Activated CD8-positive, alpha-beta T cell treated with anti-CD3 and anti-CD28 coated beads for 36 hours (primary cell): ENCODE measurements around the gene HIPK1. TPM values are rescaled to one million over a fixed set of nuclear protein-coding genes. Genes with fewer than 3 reads are reported as not detected.

Experiments used
- ATAC-seq: fragments of 200-7000 bp; cut with Tn5 transposase; one replicate; pipeline ENCODE4 v1.10.0; 2021; ENCODE audit warnings: mild to moderate bottlenecking, moderate library complexity
- CTCF ChIA-PET: fragments of 350-600 bp; sonication (Branson Sonifier 250); formaldehyde crosslinking; loops from one replicate; lab custom pipeline; 2021; ENCODE audit warnings: antibody characterized with exemption; lab: Charles Lee
- POLR2A ChIA-PET: fragments of 350-600 bp; sonication (Branson Sonifier 250); formaldehyde crosslinking; loops from one replicate; lab custom pipeline; 2021; ENCODE audit warnings: antibody characterized with exemption; lab: Charles Lee
- DNase-seq: peaks from one replicate; pipeline ENCODE4 v3.0.0-alpha.2; 2020
- H3K27ac Mint-ChIP-seq: one replicate; pipeline ENCODE4 v1.8.0; 2021; ENCODE audit warnings: mild to moderate bottlenecking, mixed read lengths
- H3K27me3 Mint-ChIP-seq: one replicate; pipeline ENCODE4 v1.8.0; 2021; ENCODE audit warnings: mixed read lengths
- H3K36me3 Mint-ChIP-seq: one replicate; pipeline ENCODE4 v1.8.0; 2021; ENCODE audit warnings: low read depth, mixed read lengths
- H3K4me1 Mint-ChIP-seq: one replicate; pipeline ENCODE4 v1.8.0; 2021; ENCODE audit warnings: low read depth, mixed read lengths
- H3K4me3 Mint-ChIP-seq: one replicate; pipeline ENCODE4 v1.8.0; 2021; ENCODE audit warnings: mild to moderate bottlenecking, moderate library complexity, mixed read lengths
- H3K9me3 Mint-ChIP-seq: one replicate; pipeline ENCODE4 v1.8.0; 2021; ENCODE audit warnings: mixed read lengths
- CTCF ChIP-seq: fragments of 200-600 bp; IDR thresholded peaks from one replicate; pipeline ENCODE4 v1.8.0; 2022; ENCODE audit warnings: antibody characterized with exemption, mild to moderate bottlenecking
- intact Hi-C: fragments of 100-400 bp; cut with micrococcal nuclease; formaldehyde crosslinking; loops from one replicate; pipeline ENCODE4 v1.10.0; 2022
- total RNA-seq, 2 experiments: library from RNA; stranded (reverse); gene quantifications; one replicate each; pipeline ENCODE4 v1.2.3, GENCODE V29; 2021

The HIPK1 gene
- total RNA-seq, 2 experiments from 2014 or later, result 42.8 to 45.1 TPM

GRCh38 chr1:113991467-113991997 is 62.4 kb downstream of the HIPK1 start:
- ATAC-seq, result no peak
- Mint-ChIP-seq H3K27ac (no peak overlapping the region), H3K36me3 (peaks cover 6% of the 10 kb centered on the region), H3K4me1 (no peaks in the 10 kb centered on the region), H3K4me3 (no peak overlapping the region), H3K27me3 (no peaks in the 10 kb centered on the region), H3K9me3 (peaks cover 19% of the 10 kb centered on the region)
- intact Hi-C loops, result no loop called here
- DNase-seq, result no peak
- ChIA-PET CTCF (no interaction called here), POLR2A (no interaction called here)
- no peak for TF ChIP-seq CTCF

DNA sequence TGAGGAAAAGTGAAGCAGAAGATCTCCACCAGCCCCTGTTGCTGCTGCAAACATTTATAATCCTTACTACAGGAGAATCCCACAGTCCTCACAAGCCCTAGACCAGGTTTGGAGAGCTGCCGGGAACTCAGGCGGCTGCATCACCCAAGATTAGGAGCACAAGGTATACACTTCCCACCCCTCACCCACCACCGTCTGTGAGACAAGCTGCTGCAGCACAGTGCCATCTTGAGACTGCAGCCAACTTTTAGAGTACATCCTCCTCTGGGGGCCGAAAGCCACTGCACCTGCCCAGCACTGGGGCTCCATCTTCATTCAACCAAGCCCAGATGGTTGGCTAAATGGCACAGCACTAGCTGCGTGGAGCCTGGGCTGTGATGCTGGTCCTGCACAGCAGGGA is 63.9 kb downstream of the HIPK1 start:
- H3K36me3 Mint-ChIP-seq, result peaks cover 6% of the 10 kb centered on the region
- ATAC-seq (no peak), DNase-seq (no peak)
- H3K9me3 Mint-ChIP-seq, result peaks cover 19% of the 10 kb centered on the region
- H3K4me3 Mint-ChIP-seq, result no peak overlapping the region
- no peak for TF ChIP-seq CTCF
- H3K4me1 Mint-ChIP-seq, result no peaks in the 10 kb centered on the region
- H3K27ac Mint-ChIP-seq, result no peak overlapping the region
- ChIA-PET POLR2A (no interaction called here), CTCF (no interaction called here)
- H3K27me3 Mint-ChIP-seq, result no peaks in the 10 kb centered on the region
- intact Hi-C loops, result no loop called here

DNA sequence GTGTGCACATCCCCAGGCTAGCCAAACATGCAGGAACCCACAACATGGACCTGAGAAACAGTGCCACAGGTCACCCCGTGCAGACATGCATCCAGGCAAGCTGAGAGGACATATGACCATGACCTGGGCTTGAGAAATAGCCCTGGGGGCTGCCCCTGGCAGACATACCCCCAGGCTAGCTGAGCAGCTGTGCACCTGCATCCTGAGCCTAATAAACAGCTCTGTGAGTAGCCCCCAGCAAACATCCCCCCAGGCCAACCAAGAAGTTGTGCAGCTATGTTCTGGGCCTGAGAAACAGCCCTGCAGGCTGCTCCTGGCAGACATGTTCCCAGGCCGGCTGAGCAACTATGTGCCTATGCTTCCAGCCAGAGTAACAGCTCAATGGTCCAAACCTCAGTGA is 64.6 kb downstream of the HIPK1 start:
- no peak for DNase-seq
- Mint-ChIP-seq H3K27ac (no peak overlapping the region), H3K4me3 (no peak overlapping the region), H3K36me3 (peaks cover 6% of the 10 kb centered on the region), H3K9me3 (peaks cover 19% of the 10 kb centered on the region), H3K27me3 (no peaks in the 10 kb centered on the region), H3K4me1 (no peaks in the 10 kb centered on the region)
- CTCF ChIA-PET, result interaction anchor here (0.5 to 1.3 kb wide), 2 partner anchors 15 to 433 kb away, joined by 3 read pairs; partner anchors contain the start of gene OLFML3
- no peak for ATAC-seq
- POLR2A ChIA-PET, result no interaction called here
- no peak for TF ChIP-seq CTCF
- intact Hi-C loops, result no loop called here

DNA sequence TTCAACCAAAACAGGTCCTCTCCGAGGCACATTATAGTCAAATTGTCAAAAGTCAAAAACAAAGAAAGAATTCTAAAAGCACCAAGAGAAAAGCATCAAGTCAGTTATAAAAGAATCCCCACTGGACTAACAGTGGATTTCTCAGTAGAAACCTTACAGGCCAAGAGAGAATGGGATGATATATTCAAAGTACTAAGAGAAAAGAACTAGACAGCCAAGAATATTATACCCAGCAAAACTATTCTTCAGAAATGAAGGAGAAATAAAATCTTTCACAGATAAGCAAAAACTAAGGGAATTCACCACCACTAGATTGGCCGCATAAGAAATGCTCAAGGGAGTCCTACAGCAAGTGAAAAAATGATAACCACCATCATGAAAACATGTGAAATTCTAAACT is 66.3 kb downstream of the HIPK1 start:
- Mint-ChIP-seq H3K27ac (no peak overlapping the region), H3K4me3 (no peak overlapping the region), H3K9me3 (peaks cover 16% of the 10 kb centered on the region), H3K27me3 (no peaks in the 10 kb centered on the region), H3K4me1 (no peaks in the 10 kb centered on the region), H3K36me3 (peaks cover 6% of the 10 kb centered on the region)
- intact Hi-C loops, result no loop called here
- ChIA-PET POLR2A (no interaction called here), CTCF (no interaction called here)
- DNase-seq (no peak), ATAC-seq (no peak)
- no peak for TF ChIP-seq CTCF

DNA sequence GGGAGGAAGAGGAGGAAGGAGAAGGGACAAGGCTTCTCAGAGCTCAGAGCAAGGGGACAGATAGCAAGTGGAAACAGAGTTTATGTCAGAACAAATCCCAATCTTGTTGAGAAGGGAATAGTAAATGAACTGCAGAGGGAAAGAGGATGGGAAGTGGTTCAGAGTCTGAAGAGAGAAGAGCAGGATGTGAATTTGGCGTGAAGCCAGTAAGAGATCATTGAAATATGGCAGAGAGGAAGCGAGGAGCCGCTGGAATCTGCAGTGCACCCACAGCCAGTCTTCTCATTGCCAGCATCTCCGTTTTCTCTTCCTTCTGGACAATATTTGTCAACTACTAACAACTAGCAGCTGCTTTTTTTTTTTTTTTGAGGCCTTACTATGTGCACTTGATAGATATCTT is 69.2 kb downstream of the HIPK1 start:
- H3K27me3 Mint-ChIP-seq, result no peaks in the 10 kb centered on the region
- intact Hi-C loops, result no loop called here
- no peak for TF ChIP-seq CTCF
- POLR2A ChIA-PET, result no interaction called here
- ATAC-seq (no peak), DNase-seq (no peak)
- CTCF ChIA-PET, result no interaction called here
- peaks cover 6% of the 10 kb centered on the region for H3K36me3 Mint-ChIP-seq
- H3K4me1 Mint-ChIP-seq, result no peaks in the 10 kb centered on the region
- no peak overlapping the region for H3K4me3 Mint-ChIP-seq
- peaks cover 16% of the 10 kb centered on the region for H3K9me3 Mint-ChIP-seq
- no peak overlapping the region for H3K27ac Mint-ChIP-seq
